Mucosa of descending colon (tissue), 3 donors: ENCODE data around the gene RNASEH2C. TPM values are rescaled to one million over a fixed set of nuclear protein-coding genes. Genes with fewer than 3 reads are reported as not detected.

Experiments
- ATAC-seq: fragments of 200-7000 bp; cut with Tn5 transposase; one replicate; pipeline ENCODE4 v1.9.1; 2020; ENCODE audit warnings: mild to moderate bottlenecking, moderate library complexity
- DNase-seq, 3 donors: peaks; one replicate each; pipeline ENCODE4 v3.0.0-alpha.2; 2020
- H3K36me3 ChIP-seq: fragments of 200-600 bp; one replicate; pipeline ENCODE4 v1.8.0; 2021; ENCODE audit warnings: low read depth, mild to moderate bottlenecking
- H3K4me1 ChIP-seq: fragments of 200-600 bp; one replicate; pipeline ENCODE4 v1.8.0; 2021; ENCODE audit warnings: low read depth, mild to moderate bottlenecking
- H3K4me3 ChIP-seq: fragments of 200-600 bp; one replicate; pipeline ENCODE4 v1.8.0; 2021; ENCODE audit warnings: mild to moderate bottlenecking
- H3K9me3 ChIP-seq: fragments of 200-600 bp; one replicate; pipeline ENCODE4 v1.8.0; 2021; ENCODE audit warnings: mild to moderate bottlenecking
- intact Hi-C, 2 donors: fragments of 100-400 bp; cut with DNase I in 1 of 2; cut with micrococcal nuclease in 1 of 2; formaldehyde crosslinking; loops; one replicate each; pipeline versions ENCODE4 v1.11.0 to v1.11.1; 2022; cut with DNase I, micrococcal nuclease
- total RNA-seq, 3 donors: library from RNA; stranded (reverse); fragmentation: NEBNext Ultra II Directional in 2 of 3; extraction: Animal tissue kit (Norgen Biotek cat#: 25700) in 2 of 3; gene quantifications; one replicate each; pipeline versions ENCODE4 v1.2.1 to v1.2.4, GENCODE V29; 2021 to 2023
- TF ChIP-seq, protein P1 (sequence below): fragments of 200-600 bp; IDR thresholded peaks from one replicate; pipeline ENCODE4 v1.8.0; 2022; ENCODE audit warnings: antibody characterized with exemption, mild to moderate bottlenecking
- donor health status: DM: no; HTN: no; CAD: no; lungs with moderate emphysema.
- donor health status: DM: no; HTN: no; CAD: no.
- donor health status: DM: no; HTN: yes; CAD: no.

RNASEH2C gene
- total RNA-seq, 3 donors from 2014 or later, result 25.9 to 61.9 (median 28.8) TPM

DNA sequence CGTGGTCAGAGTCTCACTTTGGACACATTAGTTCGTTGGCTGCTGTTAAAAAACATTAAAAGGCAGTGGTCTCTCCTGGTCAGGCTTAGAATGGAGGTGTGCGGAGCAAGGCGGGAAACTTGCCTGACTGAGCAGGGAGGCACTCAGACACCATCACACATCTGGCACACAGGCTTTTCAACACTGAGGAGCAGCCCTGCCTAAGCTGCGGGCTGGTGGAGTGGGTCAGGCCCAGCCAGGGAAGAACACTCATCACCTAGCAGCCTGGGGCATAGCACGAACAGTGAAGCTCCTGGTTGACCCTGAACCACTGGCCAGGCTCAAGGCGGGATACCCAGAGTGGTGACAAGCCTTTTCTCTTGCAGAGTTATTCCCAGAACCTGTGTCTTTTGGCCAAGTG is 4.3 kb downstream of the RNASEH2C start:
- no peak for DNase-seq
- Histone ChIP-seq H3K9me3 (no peaks in the 10 kb centered on the region), H3K4me1 (peaks cover 23% of the 10 kb centered on the region), H3K4me3 (no peak overlapping the region), H3K36me3 (peaks cover 9% of the 10 kb centered on the region)
- TF ChIP-seq, protein P1, sequence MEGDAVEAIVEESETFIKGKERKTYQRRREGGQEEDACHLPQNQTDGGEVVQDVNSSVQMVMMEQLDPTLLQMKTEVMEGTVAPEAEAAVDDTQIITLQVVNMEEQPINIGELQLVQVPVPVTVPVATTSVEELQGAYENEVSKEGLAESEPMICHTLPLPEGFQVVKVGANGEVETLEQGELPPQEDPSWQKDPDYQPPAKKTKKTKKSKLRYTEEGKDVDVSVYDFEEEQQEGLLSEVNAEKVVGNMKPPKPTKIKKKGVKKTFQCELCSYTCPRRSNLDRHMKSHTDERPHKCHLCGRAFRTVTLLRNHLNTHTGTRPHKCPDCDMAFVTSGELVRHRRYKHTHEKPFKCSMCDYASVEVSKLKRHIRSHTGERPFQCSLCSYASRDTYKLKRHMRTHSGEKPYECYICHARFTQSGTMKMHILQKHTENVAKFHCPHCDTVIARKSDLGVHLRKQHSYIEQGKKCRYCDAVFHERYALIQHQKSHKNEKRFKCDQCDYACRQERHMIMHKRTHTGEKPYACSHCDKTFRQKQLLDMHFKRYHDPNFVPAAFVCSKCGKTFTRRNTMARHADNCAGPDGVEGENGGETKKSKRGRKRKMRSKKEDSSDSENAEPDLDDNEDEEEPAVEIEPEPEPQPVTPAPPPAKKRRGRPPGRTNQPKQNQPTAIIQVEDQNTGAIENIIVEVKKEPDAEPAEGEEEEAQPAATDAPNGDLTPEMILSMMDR, result no peak
- ATAC-seq, result no peak
- intact Hi-C loops, result no loop called here

DNA sequence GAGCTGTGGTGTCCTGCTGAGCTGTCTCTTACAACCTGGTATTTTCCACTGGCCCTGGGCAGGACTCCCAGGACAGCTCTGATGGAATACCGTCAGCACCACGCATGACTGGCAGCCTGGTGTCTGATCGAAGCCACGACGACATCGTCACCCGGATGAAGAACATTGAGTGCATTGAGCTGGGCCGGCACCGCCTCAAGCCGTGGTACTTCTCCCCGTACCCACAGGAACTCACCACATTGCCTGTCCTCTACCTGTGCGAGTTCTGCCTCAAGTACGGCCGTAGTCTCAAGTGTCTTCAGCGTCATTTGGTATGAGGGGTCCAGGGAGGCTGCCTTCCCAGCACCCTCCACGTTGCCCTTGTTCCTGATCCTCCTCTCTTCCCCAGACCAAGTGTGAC is 6.2 kb downstream of the RNASEH2C start:
- TF ChIP-seq, protein P1, result no peak
- ATAC-seq (no peak), DNase-seq (no peak)
- Histone ChIP-seq H3K4me1 (peaks cover 21% of the 10 kb centered on the region), H3K36me3 (peaks cover 9% of the 10 kb centered on the region), H3K9me3 (no peaks in the 10 kb centered on the region), H3K4me3 (no peak overlapping the region)
- intact Hi-C loops, result no loop called here

DNA sequence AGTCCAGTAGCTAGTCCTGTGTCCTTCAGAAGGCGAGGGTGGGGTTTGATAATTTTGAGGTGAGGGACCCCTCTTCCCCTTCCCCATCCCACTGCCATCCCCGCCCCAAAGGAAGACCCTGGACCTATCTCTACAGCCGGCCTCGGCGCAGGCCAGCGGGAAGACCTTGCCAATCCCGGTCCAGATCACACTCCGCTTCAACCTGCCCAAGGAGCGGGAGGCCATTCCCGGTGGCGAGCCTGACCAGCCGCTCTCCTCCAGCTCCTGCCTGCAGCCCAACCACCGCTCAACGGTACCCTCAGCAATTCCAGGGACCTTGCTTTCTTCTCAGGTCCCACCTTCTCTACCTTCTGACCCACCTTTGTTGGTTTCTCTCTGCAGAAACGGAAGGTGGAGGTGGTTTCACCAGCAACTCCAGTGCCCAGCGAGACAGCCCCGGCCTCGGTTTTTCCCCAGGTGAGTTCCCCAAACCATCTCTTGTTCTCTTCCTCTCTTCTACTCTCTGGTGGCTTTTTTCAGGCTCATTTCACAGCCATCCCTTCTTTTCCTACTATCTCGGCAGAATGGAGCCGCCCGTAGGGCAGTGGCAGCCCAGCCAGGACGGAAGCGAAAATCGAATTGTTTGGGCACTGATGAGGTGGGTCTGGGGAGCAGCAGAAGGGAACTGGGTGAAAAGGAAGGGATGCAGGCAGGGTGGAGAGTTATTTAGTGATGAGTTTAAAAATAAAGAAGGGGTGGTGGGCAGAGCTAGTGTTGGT is 7.2 kb downstream of the RNASEH2C start:
- DNase-seq (peak in 1 of 3 donors; percentile 48), ATAC-seq (no peak)
- Histone ChIP-seq H3K4me1 (peaks cover 12% of the 10 kb centered on the region), H3K36me3 (peaks cover 9% of the 10 kb centered on the region), H3K4me3 (no peak overlapping the region), H3K9me3 (no peaks in the 10 kb centered on the region)
- intact Hi-C loops, result no loop called here
- TF ChIP-seq, protein P1, result no peak

DNA sequence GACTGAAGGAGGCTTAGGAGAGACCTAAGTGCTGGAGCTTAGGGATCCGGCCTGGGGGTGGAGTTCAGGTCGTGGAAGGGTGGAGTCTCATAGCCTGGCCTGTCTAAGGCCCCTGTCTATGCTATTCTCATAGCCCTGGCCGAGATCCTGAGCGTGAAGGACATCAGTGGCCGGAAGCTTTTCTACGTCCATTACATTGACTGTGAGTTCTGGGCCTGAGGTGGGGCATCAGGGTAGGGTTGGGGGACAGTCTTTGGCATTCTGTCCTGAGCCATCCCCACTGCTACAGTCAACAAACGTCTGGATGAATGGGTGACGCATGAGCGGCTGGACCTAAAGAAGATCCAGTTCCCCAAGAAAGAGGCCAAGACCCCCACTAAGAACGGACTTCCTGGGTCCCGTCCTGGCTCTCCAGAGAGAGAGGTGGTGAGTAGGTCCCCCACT is 7.9 kb downstream of the RNASEH2C start:
- peak overlapping the region; percentile 51 for H3K4me3 ChIP-seq
- H3K9me3 ChIP-seq, result no peaks in the 10 kb centered on the region
- DNase-seq (no peak), ATAC-seq (no peak)
- TF ChIP-seq, protein P1, result no peak
- intact Hi-C loops, result no loop called here
- peaks cover 9% of the 10 kb centered on the region for H3K36me3 ChIP-seq
- peaks cover 12% of the 10 kb centered on the region for H3K4me1 ChIP-seq

DNA sequence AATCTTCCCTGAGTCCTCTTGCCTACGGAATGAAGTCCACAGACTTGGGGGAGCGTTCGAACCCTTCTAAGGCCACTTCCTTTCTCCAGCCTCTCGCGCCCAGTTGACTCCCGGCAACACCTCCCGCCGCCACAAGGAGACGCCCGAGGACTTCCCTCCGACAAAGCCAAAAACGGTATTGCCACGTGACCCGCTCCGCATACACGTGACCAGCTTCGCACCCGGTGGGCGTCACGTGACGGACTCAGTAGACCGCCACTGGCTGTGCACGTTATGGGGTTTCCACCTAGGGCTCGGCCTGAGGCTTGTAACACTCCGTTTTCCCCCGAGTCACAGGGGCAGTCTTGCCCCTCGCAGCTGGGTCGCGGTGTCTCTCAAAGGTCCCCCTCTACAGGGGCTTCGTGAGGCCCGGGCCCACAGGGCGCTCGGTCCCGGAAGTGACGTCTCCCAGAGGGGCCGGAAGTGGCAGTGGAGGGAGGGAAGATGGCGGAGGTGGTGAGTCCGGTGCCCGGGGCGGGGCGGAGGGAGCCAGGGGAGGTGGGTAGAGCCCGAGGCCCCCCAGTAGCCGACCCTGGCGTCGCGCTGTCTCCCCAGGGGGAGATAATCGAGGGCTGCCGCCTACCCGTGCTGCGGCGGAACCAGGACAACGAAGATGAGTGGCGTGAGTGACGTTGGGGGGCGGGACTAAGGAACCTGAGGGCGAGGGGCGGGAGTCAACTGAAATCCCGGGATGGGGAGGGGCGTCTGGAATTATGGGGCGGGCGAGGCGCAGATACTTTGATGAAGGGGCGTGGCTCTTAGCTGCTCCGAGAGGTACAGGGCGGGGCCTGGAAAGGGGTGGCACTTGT is 8.6 kb downstream of the RNASEH2C start, which contains the start of gene KAT5:
Gene KAT5 (plus strand): TSS at position 468 of the 848 bp plus-strand sequence. CDS start 16 bp downstream, at position 484.
- Histone ChIP-seq H3K4me1 (peaks cover 12% of the 10 kb centered on the region), H3K9me3 (no peaks in the 10 kb centered on the region), H3K36me3 (peaks cover 9% of the 10 kb centered on the region), H3K4me3 (peak within 1 kb of the TSS; percentile 51)
- ATAC-seq (peak; percentile 90), DNase-seq (peak; percentile 99 to 100 (median 99))
- TF ChIP-seq, protein P1, result peak; percentile 98
- intact Hi-C loops, result no loop called here
